CD4-positive, alpha-beta T cell treated with Interferon gamma for 1 hour (primary cell): ENCODE data around the gene FCGR2B.
A peak's percentile ranks its signal among the peaks of the same experiment; 100 is the strongest.
"Not testable (repeated sequence)": the region's sequence is repeated elsewhere in the genome, so short reads cannot be mapped to it uniquely, and the experiment has no call there.

Source experiments
- DNase-seq: peaks from one replicate; pipeline ENCODE4 v3.0.0-alpha.2; 2020

Gene FCGR2B

DNA sequence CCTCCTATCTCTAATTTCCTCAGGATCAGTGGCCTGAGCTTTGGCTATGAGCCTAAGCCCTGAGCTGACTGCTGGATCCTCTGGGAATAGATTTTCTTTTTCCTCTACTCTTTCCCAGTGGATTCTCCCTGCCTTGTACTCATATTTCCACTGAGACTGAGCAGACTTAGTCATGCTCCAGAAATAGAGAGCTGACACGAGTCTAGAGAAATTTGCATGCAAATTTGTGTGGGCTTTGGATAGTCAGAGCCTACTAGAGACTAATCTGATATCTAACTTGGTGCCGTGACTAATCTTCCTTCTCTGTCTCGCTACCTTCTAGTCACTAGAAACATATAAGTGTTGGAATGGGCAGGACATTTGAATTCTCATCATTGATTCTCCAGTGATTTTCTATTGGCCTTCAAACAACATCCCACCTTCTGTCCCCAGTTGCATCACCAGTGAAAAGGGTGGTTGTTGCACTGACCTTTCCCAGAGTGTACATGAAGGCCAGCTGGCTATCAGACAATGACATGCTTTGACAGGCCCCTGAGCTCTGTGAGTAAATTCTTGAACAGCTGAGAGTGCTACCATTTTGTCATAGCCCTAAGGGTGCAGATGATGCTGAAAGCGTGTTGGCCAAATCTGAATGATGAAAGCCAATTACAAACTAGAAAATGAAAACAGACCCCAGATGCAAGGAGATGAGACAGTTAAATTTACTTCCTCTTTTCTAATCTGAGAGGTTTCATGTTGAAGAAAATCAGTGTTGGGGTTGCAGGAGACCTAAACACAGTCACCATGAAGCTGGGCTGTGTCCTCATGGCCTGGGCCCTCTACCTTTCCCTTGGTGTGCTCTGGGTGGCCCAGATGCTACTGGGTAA is 43.8 kb downstream of the FCGR2B start, which contains the start of gene FCRLA:
Gene FCRLA, plus strand, starts transcription at position 748 of the 866 bp plus-strand sequence. Its CDS starts 36 bp downstream, at position 784.
- DNase-seq, result no peak

GRCh38 chr1:161707503-161707902 is 44.6 kb downstream of the FCGR2B start:
- no peak for DNase-seq

DNA sequence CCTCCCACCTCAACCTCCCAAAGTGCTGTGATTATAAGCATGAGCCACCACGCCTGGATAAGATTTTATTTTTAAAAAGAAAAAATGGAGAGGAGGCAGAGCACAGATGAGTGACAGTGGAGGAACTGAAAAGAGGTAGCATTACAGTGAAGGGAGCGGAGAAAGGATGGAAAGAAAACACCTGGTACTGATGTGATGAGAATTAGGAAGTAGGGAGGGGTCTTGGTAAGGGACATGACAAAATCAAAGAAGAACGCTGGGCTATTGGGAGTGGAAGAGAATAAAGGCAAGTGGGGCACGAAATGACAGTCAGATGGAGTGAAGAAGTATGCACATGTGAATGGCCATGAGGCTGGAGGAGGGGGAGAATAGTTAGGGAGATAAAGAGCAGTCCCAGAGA is 46.4 kb downstream of the FCGR2B start:
- DNase-seq, result no peak

DNA sequence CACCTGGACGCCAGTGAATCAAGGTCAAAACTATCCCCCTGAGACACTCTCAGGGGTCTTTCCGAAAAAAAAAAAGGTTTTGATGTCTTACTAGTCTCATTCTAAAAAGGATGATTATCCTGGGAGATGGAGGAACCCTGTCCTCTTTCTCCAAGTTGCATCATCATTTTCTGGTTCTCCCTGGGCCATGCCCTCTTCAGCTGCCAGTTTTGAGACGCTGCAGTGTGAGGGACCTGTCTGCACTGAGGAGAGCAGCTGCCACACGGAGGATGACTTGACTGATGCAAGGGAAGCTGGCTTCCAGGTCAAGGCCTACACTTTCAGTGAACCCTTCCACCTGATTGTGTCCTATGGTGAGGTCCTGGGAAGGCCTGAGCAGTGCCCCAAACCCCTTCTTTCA is 47.6 kb downstream of the FCGR2B start:
- DNase-seq, result no peak

GRCh38 chr1:161718559-161719324 is 55.8 kb downstream of the FCGR2B start:
- DNase-seq, result no peak

DNA sequence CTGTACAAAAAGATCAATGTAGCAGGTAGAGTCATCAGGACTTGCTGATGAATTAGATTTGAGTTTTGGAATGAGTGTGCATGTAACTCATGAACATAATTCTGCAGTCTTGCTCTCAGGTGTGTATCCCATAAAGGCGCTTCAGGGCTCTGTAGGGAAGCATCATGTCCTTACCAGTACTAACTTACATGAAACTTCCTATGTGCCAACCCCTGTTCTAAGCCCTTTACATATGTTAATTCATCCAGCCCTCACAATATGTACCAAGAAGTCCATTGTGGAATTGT is 56.3 kb downstream of the FCGR2B start:
- DNase-seq, result no peak

GRCh38 chr1:161720422-161720821 is 57.5 kb downstream of the FCGR2B start:
- DNase-seq, result no peak

GRCh38 chr1:161720956-161721737 is 58.2 kb downstream of the FCGR2B start, which contains the start of gene FCRLB:
Gene FCRLB (plus strand): TSS chr1:161721544. CDS start chr1:161722673, 1,129 bp downstream.
- no peak for DNase-seq

GRCh38 chr1:161721738-161722343 is 58.9 kb downstream of the FCGR2B start:
- peak; percentile 49 for DNase-seq

DNA sequence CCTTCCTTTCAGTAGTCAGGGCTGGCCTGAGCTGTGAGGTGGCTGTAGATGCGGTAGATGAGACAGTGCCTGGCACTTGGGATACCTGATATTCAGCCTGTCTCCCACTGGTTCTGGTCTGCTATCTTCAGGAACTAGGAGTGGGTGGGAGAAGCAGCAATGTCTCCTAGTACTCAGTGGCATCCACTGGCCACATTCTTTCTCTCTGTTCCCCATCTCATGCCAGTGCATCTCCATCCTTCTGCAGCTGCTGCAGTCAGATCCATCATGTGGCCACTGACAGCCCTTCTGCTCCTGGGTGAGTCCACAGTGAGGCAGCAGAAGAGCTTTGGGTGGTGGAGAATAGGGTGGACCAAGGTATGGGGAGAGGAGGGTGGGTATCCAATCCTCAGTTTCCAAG is 59.5 kb downstream of the FCGR2B start:
- DNase-seq, result no peak

DNA sequence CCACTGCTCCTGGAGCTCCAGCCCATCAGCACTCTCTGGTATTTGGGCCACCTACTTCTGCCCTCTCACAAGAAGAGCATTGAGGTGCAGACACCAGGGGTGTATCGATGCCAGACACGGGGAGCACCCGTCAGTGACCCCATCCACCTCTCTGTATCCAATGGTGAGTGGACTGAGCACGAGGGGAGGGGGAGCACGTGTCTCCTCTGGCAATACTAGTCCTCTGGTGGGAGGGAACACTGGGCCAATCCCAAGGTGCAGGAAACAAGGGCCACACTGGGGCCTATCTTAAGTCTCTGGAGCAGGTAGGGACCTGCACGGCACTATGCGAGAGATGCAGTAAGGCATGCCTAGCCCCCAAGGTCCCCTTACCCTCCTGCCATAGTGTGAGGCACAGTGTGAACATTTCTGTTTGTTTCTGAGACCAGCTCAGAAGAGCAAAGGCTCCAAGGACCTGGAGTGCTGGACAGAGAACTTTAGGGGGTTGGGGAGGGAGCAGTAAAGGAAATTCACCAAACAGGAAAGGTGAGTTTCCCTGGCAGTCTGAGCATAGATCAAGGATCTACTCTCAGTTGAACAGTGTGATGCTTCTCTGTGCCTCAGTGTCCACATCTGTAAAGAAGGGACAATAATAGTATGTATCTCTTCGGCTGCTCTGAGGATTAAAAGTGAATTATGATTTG is 60.7 kb downstream of the FCGR2B start:
- no peak for DNase-seq

DNA sequence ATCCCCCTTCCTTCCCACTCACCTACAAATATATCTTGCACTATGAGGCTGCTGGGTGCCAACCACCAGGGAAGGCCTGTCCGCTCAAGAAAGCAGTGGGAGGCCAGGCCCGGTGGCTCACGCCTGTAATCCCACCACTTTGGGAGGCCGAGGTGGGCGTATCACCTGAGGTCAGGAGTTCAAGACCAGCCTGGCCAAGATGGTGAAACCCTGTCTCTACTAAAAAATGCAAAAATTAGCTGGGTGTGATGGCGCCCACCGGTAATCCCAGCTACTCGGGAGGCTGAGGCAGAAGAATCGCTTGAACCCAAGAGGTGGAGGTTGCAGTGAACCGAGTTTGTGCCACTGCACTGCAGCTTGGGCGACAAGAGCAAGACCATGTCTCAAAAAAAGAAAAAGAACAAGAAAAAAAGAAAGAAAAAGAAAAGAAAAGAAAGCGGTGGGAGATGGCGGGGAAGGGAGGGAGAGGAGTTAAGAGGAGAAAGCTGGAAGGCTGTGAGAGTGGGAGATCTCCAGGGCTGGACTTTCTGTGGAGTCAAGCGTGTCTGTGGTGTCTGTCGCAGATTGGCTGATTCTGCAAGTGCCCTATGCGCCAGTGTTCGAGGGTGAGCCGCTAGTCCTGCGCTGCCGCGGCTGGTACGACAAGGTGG is 62.4 kb downstream of the FCGR2B start:
- DNase-seq, result not testable (repeated sequence)

- peak; percentile 17 for DNase-seq
Measured at GRCh38 chr1:161725908-161726472, 63.0 kb downstream of the FCGR2B start.

GRCh38 chr1:161726473-161727255 is 63.7 kb downstream of the FCGR2B start:
- peak; percentile 70 for DNase-seq

- peak; percentile 18 for DNase-seq
Measured at GRCh38 chr1:161727256-161727924, 64.4 kb downstream of the FCGR2B start.
